Ishikawa (cell line): Measurements from ENCODE around the gene LTBP3.

Experiments
- CEBPB ChIP-seq: IDR thresholded peaks from 2 replicates; pipeline ENCODE4 v1.6.1; 2012
- CREB1 ChIP-seq: IDR thresholded peaks from 2 replicates; pipeline ENCODE4 v1.6.1; 2012; ENCODE audit warnings: low read depth
- EGR1 ChIP-seq: IDR thresholded peaks from 2 replicates; pipeline ENCODE4 v1.6.1; 2012
- EP300 ChIP-seq: IDR thresholded peaks from 2 replicates; pipeline ENCODE4 v1.6.1; 2012; ENCODE audit warnings: borderline replicate concordance
- FOXM1 ChIP-seq: IDR thresholded peaks from 2 replicates; pipeline ENCODE4 v1.6.1; 2012; ENCODE audit warnings: low read depth, borderline replicate concordance
- NFIC ChIP-seq: IDR thresholded peaks from 2 replicates; pipeline ENCODE4 v1.6.1; 2012
- RAD21 ChIP-seq: IDR thresholded peaks from 2 replicates; pipeline ENCODE4 v1.6.1; 2012; ENCODE audit warnings: low read depth
- TAF1 ChIP-seq: IDR thresholded peaks from 2 replicates; pipeline ENCODE4 v1.6.1; 2012; ENCODE audit warnings: low read depth, mild to moderate bottlenecking
- TCF12 ChIP-seq: IDR thresholded peaks from 2 replicates; pipeline ENCODE4 v1.6.1; 2012; ENCODE audit warnings: low read depth
- TEAD4 ChIP-seq: IDR thresholded peaks from 2 replicates; pipeline ENCODE4 v1.6.1; 2012
- YY1 ChIP-seq: IDR thresholded peaks from 2 replicates; pipeline ENCODE4 v1.6.1; 2012; ENCODE audit warnings: low read depth
- ZBTB7A ChIP-seq: IDR thresholded peaks from 2 replicates; pipeline ENCODE4 v1.6.1; 2012; ENCODE audit warnings: low read depth
- TF ChIP-seq, protein P1 (sequence below): IDR thresholded peaks from 2 replicates; pipeline ENCODE4 v1.6.1; 2012; ENCODE audit warnings: low read depth, mild to moderate bottlenecking
- TF ChIP-seq, protein P2 (sequence below): IDR thresholded peaks from 2 replicates; pipeline ENCODE4 v1.6.1; 2012
- TF ChIP-seq, protein P3 (sequence below): IDR thresholded peaks from 2 replicates; pipeline ENCODE4 v1.6.1; 2012

LTBP3 gene

DNA sequence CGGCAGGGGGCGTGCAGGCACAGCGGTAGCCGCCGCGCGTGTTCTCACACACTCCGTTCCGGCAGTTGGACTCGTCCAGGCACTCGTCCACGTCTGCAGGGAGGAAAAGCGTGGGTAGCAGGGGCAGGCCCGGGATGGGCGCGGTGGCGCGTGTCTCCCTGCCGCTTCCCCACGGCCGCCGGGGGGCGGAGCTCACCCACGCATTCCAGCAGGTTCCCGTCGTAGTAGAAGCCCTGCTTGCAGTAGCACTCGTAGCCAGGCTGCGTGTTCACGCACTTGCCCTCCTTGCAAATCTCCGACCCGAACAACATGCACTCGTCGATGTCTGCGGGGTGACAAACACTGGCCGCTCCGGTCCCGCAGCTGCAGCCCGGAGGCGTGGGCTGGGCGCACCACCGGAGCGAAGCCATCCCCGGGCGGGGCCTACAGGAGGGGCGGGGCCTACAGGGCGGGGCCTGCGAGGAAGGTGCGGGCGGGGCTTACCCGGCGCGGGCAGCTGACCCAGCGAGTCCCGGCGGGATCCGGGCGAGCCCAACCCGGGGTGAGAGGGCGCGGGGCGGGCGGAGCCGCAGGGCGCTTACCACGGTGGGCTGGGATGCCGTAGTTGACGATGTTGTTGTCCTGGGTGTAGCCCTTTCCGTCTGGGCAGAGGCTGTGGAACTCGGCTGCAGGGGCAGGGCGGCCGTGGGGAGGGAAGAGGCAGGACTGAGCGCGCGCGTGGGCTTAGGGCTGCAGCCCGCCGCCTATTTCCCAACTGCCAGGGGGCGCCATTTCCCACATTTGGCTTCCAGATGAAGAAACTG is 17.7 kb downstream of the LTBP3 start:
- peak; percentile 76 for TF ChIP-seq TEAD4
- no peak; the same call in 1 of the 2 replicates for TF ChIP-seq TCF12
- TF ChIP-seq YY1, result peak; percentile 28; the same call in 1 of the 2 replicates
- TF ChIP-seq, protein P1, sequence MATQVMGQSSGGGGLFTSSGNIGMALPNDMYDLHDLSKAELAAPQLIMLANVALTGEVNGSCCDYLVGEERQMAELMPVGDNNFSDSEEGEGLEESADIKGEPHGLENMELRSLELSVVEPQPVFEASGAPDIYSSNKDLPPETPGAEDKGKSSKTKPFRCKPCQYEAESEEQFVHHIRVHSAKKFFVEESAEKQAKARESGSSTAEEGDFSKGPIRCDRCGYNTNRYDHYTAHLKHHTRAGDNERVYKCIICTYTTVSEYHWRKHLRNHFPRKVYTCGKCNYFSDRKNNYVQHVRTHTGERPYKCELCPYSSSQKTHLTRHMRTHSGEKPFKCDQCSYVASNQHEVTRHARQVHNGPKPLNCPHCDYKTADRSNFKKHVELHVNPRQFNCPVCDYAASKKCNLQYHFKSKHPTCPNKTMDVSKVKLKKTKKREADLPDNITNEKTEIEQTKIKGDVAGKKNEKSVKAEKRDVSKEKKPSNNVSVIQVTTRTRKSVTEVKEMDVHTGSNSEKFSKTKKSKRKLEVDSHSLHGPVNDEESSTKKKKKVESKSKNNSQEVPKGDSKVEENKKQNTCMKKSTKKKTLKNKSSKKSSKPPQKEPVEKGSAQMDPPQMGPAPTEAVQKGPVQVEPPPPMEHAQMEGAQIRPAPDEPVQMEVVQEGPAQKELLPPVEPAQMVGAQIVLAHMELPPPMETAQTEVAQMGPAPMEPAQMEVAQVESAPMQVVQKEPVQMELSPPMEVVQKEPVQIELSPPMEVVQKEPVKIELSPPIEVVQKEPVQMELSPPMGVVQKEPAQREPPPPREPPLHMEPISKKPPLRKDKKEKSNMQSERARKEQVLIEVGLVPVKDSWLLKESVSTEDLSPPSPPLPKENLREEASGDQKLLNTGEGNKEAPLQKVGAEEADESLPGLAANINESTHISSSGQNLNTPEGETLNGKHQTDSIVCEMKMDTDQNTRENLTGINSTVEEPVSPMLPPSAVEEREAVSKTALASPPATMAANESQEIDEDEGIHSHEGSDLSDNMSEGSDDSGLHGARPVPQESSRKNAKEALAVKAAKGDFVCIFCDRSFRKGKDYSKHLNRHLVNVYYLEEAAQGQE, result no peak
- TF ChIP-seq, protein P2, sequence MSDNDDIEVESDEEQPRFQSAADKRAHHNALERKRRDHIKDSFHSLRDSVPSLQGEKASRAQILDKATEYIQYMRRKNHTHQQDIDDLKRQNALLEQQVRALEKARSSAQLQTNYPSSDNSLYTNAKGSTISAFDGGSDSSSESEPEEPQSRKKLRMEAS, result peak; percentile 74
- peak; percentile 18; the same call in 1 of the 2 replicates for TF ChIP-seq ZBTB7A
- TF ChIP-seq CEBPB, result no peak
- TF ChIP-seq, protein P3, sequence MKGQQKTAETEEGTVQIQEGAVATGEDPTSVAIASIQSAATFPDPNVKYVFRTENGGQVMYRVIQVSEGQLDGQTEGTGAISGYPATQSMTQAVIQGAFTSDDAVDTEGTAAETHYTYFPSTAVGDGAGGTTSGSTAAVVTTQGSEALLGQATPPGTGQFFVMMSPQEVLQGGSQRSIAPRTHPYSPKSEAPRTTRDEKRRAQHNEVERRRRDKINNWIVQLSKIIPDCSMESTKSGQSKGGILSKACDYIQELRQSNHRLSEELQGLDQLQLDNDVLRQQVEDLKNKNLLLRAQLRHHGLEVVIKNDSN, result peak; percentile 70
- TF ChIP-seq CREB1, result no peak
- TF ChIP-seq RAD21, result peak; percentile 86
- TF ChIP-seq FOXM1, result no peak
- peak; percentile 36 for TF ChIP-seq NFIC
- TF ChIP-seq EP300, result no peak
- TF ChIP-seq EGR1, result peak; percentile 96
- peak; percentile 51; the same call in 1 of the 2 replicates for TF ChIP-seq TAF1

DNA sequence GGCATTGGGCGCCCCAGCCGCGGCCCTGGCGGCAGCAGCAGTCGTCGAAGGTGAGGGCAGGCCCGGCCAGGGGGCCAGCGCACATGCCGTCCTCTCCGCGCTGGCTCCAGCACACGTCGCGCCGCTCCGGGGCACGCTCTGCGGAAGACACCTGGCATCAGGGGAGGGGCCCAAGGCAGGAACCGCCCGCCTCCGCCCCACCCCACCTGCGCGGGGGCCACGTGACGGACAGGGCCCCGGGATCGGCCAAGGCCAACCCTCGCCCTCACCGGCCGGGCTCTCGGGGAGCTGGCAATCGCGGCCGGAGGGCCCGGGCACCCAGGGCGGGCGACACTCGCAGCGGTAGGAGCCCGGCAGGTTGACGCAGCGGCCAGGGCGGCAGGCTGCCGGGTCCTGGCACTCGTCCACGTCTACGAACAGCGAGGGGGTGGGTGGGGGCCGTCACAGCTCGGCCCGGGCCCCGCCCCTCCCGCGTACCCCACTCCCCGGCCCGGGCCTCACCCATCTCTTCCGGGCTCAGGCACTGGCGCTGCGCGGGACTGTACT is 18.3 kb downstream of the LTBP3 start:
- TF ChIP-seq EP300 (no peak), EGR1 (no peak; the same call in 1 of the 2 replicates), TEAD4 (no peak), ZBTB7A (no peak), CREB1 (no peak)
- TF ChIP-seq, protein P2, result peak; percentile 83; the same call in 1 of the 2 replicates
- TF ChIP-seq, protein P1, result no peak
- TF ChIP-seq, protein P3, result peak; percentile 97

DNA sequence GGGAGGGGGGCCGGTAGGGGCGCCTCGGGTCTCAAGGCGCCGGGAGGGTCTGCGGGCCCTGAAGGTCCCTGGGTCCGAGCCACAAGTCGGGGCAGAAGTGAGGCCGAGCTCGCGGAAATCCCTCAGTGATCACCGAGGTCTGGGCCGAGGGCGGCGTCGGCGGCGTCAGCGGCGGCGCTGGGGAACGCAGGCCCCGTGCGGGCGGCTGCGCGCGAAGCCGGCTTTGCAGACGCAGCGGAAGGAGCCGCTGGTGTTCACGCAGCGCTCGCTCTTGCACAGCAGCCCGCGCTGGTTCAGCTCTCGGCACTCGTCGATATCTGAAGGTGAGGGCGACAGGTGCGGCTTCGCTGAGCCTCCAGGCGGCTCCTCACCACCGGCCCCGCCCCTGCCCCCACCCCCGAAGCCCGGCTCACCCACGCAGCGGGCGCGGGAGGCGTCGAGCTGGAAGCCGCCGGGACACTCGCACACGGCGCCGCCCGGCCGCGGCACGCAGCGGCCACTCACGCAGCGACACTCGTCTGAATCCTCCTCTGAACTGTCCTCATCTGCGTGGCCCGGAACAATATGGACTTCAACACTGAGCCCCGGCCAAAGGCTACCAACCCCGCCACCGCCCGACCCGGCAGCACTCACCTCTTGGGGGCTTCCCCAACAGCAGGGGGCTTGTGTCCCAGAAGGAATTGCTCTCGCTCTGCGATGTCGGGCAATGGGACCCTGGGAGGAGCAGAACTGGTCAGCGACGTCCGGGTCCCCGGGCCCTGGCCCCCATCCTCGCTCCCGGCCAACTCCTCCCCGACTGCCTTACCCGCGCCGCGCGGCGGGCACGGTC is 19.0 kb downstream of the LTBP3 start:
- TF ChIP-seq EP300, result no peak
- no peak for TF ChIP-seq TEAD4
- no peak for TF ChIP-seq CREB1
- no peak for TF ChIP-seq RAD21
- no peak for TF ChIP-seq FOXM1
- TF ChIP-seq EGR1, result no peak
- TF ChIP-seq, protein P2, result no peak
- TF ChIP-seq YY1, result no peak
- no peak for TF ChIP-seq NFIC
- TF ChIP-seq, protein P3, result no peak
- no peak for TF ChIP-seq TAF1
- TF ChIP-seq CEBPB, result no peak
- TF ChIP-seq, protein P1, result no peak
- TF ChIP-seq TCF12, result no peak
- no peak for TF ChIP-seq ZBTB7A
